ENCODE data around the gene GATD1.
A peak's percentile ranks its signal among the peaks of the same experiment; 100 is the strongest.

GATD1 gene

GRCh38 chr11:777288-778255 is at the start of gene GATD1:
Gene GATD1 (minus strand): TSS chr11:777487. CDS start chr11:777462, 25 bp downstream.
- peak; percentile 96 for DNase-seq

GRCh38 chr11:826836-827145 is 49.5 kb upstream of the GATD1 start:
- no peak for DNase-seq

GRCh38 chr11:826227-826621 is 48.9 kb upstream of the GATD1 start:
- no peak for DNase-seq

GRCh38 chr11:825366-826226 is 48.3 kb upstream of the GATD1 start:
- DNase-seq: no peak

GRCh38 chr11:824942-825341 is 47.7 kb upstream of the GATD1 start:
- DNase-seq: no peak

GRCh38 chr11:824292-824880 is 47.1 kb upstream of the GATD1 start:
- no peak for DNase-seq

GRCh38 chr11:823441-824291 is 46.4 kb upstream of the GATD1 start:
- DNase-seq: no peak

- DNase-seq: no peak
Measured at GRCh38 chr11:821512-822371, 44.5 kb upstream of the GATD1 start.

GRCh38 chr11:820655-821511 is 43.6 kb upstream of the GATD1 start:
- DNase-seq: no peak

GRCh38 chr11:819943-820649 is 42.8 kb upstream of the GATD1 start:
- peak; percentile 98 for DNase-seq

- peak; percentile 95 for DNase-seq
Measured at GRCh38 chr11:819129-819931, 42.0 kb upstream of the GATD1 start.

- DNase-seq: no peak
Measured at GRCh38 chr11:818396-819128, 41.3 kb upstream of the GATD1 start, which contains the start of gene PNPLA2. Gene PNPLA2 (plus strand): TSS chr11:818914. CDS start chr11:819719, 805 bp downstream.

- DNase-seq: no peak
Measured at GRCh38 chr11:816433-816779, 39.1 kb upstream of the GATD1 start.

GRCh38 chr11:815675-816432 is 38.6 kb upstream of the GATD1 start:
- no peak for DNase-seq

GRCh38 chr11:813456-814096 is 36.3 kb upstream of the GATD1 start:
- DNase-seq: no peak

GRCh38 chr11:813072-813455 is 35.8 kb upstream of the GATD1 start:
- DNase-seq: no peak

GRCh38 chr11:812390-812789 is 35.1 kb upstream of the GATD1 start:
- DNase-seq: no peak
